A204.1 (cell line): ENCODE results near the gene LY6G6C.

ENCODE experiments used
- FAIRE-seq: peaks from 2 replicates; lab custom pipeline; 2012; peaks lifted over from hg19 to GRCh38; lab: Jason Lieb, UNC

Gene LY6G6C, protein sequence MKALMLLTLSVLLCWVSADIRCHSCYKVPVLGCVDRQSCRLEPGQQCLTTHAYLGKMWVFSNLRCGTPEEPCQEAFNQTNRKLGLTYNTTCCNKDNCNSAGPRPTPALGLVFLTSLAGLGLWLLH

DNA sequence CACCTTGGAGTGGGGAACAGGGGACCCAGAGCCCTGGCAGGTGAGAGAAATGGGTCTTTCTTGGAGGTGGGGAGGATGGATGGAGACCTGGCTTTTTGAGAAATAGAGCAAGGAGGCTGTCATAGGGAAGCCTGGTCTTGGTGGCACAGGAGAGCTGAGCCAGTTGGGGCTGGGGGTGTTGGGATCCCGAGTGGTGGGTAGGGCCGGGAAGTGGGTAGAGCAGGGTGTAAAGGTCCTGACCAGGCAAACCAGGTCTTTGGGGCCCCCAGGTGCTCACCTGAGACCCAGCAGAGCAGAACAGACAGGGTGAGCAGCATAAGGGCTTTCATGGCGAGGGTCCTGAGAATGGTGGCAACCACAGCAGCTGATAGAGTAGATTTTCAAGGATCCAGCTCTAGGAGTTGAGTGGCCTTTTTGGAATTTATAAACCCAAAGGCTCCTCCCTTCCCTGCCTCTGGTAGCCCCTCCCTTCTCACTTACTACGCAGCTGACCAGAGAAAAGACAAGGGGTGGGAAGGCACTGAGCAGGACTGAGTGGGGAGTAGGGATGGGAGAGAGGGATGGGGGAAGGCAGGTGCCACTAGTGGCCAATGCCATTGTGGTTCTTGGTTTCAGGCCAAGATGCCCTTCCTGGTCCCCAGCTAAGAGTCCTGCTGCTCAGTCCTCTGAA, at the start of gene LY6G6C:
TSS of gene LY6G6C (minus strand) at position 396 of the 670 bp plus-strand sequence. CDS start at position 329, 67 bp downstream.
- no peak for FAIRE-seq

DNA sequence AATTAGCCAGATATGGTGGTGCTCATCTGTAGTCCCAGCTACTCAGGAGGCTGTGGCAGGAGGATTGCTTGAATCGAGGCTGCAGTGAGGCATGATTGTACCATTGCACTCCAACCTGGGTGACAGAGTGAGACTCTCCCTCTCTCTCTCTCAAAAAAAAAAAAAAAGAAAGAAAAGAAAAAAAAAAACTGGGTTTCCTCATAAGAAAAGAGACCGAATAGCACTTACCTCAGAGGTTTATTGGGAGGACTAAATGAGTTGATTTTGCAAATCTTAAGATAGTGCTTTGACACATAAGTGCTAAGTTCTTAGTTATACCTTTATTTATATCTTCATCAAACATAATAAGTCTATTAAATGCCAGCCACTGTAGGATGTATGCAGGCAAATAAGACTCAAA, 49.3 kb upstream of the LY6G6C start:
- FAIRE-seq, result no peak

DNA sequence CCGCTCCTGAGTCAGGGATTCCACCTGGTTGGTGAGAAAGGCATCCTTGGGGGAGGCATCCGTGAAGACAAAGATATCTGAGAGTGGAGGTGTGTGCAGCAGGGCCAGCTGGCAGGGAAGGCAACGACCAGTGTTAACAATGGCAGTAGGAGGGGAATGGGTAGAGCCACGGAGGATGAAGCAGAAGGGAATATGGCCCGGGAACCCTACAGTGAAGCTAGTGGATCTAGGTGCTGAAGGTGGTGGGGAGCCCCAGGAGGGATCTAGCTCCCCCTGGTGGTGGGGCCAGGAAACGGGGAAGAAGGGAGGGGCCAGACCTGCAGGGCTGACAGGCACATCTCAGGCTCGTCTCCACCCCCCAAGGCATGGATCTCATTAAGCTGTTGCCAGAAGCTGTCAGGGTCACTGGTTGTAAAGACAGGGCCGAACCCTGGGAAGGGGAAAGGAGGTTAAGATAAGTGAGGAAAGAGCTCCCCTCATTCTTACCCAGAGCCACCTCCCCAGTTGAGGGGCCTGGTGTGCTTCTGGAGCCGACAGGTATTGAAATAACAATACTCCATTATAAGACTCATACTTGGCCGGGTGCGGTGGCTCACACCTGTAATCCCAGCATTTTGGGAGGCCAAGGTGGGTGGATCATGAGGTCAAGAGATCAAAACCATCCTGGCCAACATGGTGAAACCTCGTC, 48.3 kb upstream of the LY6G6C start:
- FAIRE-seq, result no peak

DNA sequence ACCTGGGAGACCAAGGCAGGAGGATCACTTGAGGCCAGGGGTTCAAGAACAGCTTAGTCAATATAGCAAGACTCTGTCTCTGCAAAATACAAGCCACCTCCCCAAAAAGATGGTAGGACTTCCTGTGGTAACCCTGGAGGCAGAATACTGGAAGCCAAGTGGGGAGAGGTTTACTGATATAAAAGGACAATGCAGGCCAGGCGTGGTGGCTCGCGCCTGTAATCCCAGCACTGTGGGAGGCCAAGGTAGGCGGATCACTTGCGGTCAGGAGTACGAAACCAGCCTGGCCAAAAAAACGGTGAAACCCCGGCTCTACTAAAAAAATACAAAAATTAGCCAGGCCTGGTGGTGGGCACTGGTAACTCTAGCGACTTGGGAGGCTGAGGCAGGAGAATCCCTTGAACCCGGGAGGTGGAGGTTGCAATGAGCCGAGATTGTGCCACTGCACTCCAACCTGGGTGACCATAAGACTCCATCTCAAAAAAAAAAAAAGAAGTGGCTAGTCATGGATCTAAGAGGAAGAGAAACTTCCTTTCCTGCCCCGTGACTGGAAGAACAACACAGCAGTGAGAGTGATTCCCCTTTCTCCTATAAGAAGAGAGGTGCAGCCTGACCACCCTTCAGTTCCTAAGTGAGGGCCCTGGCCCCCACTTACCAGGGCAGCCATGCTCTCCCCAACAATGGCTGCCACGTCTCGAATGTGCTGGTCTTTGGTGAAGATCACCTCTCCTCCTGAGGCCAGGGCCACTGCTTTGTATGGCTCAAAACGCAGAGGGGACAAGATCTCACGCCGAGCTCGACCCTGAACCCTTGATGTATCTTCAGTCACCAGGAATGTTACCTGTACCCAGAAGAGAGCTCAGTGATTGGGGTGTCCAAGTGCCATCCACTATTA, 47.1 kb upstream of the LY6G6C start:
- FAIRE-seq, result no peak

DNA sequence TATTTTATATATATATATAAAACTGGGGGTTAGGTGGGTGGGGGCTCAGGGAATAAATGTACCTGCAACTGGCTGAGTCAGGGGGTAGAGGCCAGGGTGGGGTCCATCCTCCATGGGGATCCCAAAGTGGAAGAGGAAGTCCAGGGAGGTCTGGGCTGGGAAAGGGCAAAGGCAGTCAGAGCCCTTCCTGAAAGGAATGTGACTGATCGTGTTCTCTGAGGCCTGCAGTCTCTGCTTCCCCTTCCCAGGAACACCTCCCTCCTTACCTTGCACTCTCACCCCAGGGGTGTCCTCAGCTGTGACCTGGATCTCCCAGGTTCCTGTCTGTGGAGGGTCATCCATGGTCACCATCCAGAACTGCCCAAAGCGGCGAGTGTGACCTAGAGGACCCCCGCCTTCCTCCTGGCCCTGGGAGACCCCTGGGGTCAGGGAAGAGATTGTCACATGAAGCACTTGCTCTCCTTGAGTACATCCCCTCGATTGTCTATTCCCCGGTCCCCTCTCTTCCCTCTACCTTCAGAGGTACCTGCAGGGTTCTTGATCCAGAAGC, 45.6 kb upstream of the LY6G6C start:
- FAIRE-seq, result no peak

DNA sequence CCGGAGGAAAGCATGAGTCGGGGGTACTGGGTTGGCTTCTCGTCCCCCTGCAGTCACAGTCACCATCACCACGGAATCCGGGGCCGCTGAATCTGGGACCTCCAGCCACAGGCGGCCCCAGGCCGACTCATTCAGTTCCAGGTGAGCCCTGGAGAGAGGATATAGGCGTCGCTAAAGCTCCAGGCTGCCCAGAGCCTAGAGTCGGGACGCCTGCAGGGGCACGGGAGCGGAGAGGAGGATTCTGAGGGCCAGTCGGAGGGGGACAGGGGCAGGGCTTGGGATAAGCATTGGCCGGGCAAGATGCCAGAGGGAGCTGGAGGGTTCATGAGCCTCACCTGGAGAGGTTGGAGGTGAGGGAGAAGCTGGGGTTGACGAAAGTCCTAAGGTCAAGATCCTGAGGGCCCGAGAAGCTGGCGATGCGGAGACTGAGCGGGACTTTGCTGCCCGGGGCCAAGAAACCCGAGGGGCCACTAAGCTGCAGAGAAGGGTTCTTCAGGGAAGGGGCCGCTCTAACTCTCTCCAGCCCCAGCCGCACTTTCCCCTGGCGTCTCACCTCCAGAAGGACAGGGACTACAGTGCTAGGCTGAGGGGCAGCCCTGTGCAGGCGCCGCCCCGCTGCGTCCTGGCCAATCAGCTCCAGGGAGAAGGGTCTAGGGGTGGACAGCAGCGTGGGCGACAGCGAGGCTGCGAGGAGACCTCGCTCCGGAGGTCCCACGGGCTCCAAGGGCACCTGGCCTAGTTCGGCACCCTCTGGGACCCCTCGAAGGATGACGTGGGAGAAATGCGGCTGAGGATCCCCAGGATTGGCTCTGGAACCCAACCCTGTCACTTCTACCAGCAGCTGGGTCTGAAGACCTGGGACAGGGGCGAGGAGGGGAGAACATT, 44.6 kb upstream of the LY6G6C start:
- FAIRE-seq, result no peak

DNA sequence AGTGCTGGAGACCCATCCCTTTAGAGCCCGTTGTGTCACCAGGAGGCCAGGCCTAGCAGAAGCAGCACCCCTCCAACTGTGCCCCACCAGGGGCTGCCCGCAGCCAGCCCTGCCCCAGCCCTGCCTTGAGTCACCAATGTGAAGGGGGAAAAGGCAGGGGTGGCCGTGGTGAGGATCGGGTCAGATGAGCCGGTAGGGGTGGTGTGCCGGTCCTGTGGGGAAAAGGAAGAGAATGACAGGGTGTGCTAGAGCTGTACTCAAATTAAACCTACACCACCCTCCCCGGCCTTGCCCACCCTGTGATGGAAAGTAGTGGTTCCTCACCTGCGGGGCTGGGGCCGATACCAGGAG, 44.0 kb upstream of the LY6G6C start:
- FAIRE-seq, result no peak

DNA sequence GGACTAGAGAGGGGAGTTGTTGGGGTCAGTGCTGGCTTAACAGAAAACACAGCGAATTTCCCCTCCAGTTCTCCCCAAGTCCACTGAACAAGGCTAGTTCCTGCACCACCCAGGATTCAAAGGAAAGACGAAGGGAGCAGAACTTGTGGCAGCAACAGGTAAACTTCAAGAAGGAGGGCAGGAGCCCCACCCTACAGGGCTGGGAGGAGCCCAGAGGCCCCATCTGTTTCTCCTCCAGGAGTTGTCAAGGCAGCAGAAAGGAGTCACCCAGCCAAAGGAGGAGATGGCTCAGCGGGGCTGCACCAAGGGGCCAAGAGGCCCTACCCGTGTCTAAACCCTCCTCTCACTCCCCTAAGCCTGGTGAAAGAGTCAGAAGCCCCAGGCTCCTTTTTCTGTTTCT, 42.7 kb upstream of the LY6G6C start:
- FAIRE-seq, result no peak

DNA sequence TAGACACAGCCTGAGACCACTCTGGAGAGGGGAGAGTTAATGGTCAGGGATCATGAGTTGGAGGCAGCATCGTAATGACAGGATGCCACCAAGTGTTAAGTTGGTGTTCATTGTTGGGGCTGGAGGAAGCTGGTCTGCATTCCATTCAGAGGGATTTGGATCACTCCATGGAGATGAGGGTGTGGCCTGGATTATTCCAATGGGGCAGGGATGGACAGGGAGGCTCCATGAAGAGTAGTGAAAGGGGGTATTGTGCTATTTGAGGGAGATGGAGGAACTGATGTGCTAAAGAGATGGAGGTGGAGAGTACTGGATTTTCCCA, 42.0 kb upstream of the LY6G6C start:
- FAIRE-seq, result no peak

DNA sequence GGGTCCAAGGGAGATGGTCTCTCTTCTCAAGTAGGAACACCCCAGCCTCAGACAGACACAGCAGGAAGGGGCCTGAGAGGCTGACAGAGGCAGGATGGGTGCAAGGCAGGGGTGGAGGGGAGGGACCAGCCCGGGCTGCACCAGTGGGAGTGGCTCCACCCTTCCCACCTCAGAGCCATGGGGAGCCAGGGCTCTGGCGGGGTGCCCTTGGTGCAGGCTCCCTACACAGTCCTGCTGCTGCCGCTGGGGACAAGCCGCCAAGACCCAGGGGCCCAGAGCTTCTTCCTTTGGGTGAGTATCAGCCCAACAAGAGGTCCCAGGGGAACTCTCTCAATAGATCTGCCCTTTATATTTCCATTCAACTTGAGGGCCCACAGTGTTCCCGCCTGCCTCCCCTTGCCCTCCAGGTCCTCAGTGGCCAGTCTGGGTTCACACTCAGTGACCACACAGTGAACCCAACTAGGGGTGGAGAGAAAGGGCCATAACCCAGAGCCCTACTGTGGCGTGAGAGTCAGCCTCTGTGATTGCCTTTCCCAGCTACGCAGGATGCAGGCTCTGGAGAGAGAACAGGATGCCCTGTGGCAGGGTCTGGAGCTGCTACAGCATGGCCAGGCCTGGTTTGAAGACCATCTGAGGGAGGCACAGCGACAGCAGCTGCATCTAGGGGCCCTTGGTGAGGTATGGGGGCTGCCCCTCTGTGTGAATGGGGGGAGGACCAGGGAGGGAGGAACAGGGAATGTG, 41.5 kb upstream of the LY6G6C start:
- FAIRE-seq, result no peak

DNA sequence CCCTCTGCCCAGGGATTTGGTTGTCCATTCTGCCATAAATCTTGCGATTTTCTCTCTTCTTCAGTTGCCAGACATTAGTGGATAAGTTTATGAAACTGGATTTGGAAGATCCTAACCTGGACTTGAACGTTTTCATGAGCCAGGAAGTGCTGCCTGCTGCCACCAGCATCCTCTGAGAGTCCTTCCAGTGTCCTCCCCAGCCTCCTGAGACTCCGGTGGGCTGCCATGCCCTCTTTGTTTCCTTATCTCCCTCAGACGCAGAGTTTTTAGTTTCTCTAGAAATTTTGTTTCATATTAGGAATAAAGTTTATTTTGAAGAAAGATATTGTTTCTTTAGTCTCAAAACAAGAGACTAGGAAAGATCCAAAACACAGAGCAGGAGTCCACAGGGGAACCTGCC, 40.8 kb upstream of the LY6G6C start, which contains the start of gene SAPCD1:
TSS of gene SAPCD1 (plus strand) at position 301 of the 400 bp plus-strand sequence. CDS start 399 bp downstream, outside the sequence.
- FAIRE-seq, result no peak

DNA sequence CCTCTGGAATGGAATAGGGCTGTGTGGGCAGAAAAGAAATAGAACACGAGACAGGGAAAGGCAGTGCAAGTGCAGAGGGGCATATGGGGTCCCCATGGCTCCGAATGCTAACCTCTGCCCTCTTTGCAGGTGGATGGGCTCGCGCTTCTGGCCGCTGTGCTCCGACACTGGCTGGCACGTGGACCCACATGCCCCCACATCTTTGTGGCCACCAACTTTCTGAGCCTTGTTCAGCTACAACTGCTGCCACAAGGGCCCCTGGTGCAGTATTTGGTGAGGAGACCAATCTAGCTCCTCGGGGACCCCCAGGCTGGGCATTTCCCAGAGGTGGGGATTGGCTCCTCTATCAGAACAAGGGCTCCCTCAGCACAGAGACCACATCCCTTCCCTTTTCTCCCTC, 39.8 kb upstream of the LY6G6C start:
- FAIRE-seq, result no peak

DNA sequence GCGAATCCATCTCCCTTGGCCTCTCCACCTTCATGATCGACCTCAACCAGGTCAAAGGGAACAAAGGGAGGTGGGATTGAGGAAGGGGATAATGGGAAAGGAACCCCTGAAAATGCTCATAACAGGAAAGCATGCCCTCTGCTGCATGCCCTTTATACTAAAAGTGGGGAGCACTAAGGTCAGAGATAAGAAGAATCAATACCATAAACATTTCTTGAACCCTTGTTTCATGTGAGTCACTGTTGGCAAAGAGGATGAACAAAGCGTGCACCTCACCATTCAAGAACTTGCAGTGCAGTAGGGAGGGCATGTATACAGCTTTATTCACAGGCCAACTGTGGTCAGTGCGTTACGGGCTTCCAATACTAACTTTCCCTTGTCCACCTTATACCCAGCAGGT, 39.2 kb upstream of the LY6G6C start:
- no peak for FAIRE-seq

DNA sequence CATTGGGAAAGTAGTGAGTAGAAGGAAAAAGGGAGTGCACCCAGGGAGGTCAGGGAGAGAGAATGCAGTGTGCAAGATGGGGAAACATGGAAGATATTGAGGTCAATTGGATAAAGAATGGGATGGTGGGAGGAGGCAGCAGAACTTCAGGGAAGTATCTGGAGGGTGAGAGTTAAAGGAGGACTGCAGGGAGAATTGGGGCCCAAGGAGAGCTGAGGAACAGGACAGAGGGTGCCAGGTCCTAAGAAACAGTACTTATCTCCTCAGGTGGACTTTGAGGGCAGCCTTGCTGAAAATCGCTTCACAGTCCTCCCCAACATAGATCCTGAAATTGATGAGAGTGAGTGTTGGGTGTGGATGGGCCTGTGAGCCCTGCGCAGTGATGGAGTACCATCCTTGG, 36.7 kb upstream of the LY6G6C start:
- FAIRE-seq, result no peak

DNA sequence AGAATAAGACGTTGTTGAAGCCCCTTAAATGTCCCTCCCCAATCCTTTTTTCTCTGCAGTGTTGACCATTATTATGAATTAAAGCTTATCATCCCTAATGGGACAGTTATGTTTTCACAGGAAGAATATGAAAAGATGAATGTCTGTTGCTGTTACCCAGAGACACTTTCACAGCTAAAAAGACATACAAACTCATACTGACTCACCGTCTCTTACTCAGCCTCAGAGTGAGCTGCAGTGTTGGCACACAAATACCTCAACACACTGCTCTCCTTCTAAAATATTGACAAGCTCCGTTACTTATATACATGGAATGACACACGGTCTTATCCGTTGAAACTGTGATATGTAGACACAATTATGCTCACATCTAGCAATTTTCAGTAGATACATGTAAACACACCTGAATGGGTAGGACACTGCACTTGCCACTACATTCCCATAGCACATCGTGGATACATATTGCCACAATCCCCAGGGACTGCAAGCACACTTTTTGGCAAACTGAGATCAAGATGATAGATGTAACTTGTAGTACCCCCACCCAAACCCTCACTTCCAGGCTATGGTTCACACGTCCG, 31.3 kb upstream of the LY6G6C start:
- no peak for FAIRE-seq

DNA sequence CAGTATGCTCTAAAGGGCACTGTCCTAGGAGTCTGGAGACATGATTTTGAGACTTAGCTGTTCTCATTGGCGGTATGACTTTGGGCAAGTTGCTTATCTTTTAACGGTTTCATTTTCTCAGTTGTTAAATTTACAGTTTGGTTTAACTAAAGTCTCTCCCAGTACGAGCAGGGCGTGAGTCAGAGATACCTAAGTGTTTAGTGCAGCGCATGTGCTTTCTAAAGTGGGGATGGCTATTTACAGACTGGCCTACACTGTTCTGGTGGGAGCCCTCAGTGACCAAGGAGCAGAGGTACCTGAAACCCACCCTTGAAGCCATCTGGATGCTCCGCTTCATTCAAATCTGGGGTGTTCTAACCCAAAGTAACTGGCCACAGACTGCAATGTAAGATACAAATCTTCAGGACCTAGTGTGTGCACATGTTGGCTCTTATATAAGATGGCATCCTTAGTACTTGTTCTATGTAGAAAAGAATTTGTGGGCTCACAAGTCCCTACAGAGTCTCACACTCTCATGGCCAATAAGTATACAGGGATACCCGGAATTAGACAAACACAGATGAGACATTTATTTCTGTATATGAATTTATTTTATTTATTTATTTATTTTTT, 29.0 kb upstream of the LY6G6C start:
- FAIRE-seq, result no peak

DNA sequence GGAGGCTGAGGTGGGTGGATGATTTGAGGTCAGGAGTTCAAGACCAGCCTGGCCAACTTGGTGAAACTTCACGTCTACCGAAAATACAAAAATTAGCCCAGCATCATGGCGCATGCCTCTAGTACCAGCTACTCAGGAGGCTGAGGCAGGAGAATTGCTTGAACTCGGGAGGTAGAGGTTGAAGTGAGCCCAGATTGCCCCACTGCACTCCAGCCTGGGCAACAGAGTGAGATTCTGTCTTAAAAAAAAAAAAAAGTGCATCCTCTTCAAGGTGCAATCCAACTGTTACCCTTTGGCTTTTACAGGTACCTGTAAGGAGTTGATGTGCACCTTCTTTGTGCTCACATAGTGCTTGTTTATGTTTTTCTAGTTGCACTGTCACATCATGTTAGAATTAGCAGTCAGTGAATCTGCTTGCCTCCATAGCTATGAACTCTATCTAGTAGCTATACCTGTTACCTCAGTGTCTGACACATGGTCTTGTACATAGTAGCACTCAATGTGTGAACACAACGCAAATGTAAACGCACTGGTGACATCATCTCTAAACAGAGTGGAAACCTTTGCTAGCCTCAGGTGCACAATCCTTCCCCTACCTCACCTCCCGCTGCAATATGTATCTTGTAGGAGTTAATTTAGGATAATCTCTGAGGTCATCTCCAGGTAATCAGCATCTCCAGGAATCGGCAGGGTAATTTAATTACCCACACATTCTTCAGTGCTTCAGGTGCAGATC, 27.9 kb upstream of the LY6G6C start:
- FAIRE-seq, result no peak

DNA sequence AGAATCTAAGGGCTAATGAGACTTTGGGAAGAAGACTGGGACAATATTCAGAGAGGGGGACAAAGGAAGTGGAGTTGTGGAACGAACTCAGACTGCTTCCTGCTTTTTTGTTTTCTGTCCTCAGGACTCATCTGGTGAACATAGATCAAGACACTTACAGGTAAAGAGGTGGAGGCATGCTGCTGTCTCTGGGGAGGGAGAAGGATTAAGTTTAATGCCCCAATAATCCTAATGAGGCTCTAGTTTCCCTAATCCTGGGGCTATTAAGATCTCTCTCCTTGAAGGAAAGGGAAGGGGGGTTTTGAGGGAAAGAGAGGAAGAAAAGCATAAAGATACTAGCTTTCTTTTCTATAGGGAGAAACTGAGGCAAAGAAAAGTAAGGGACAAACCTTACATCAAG, 22.9 kb upstream of the LY6G6C start:
- FAIRE-seq, result no peak

DNA sequence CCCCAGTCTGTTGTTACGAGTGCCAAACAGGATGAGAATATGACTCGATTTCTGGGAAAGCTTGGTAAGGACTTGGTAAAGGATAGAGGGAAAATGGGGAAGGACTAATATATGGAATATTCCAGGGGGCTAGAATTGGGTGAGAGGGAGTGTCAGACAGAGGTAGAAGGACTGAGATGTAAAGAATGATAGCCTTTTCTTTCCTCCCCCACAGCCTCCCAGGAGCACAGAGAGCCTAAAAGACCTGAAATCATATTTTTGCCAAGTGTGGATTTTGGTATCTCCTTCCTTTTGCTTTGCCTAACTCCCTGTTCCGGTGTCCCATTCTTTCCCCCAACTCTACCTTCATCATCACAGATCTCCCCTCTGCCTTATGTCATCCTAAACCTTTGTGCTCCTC, 21.3 kb upstream of the LY6G6C start:
- no peak for FAIRE-seq
